Esophagus muscularis mucosa (tissue), 4 donors: ENCODE measurements around the gene EBF3. TPM values are rescaled to one million over a fixed set of nuclear protein-coding genes. Genes with fewer than 3 reads are reported as not detected.

ENCODE experiments used
- DNase-seq: peaks from one replicate; pipeline ENCODE4 v3.0.0-alpha.2; 2017; ENCODE audit errors: extremely low spot score
- H3K27ac ChIP-seq, 4 donors: fragments of 200-600 bp; sonication (generic); replicated peaks in 1 of 4; 1 replicate in 3 of 4; 2 replicates in 1 of 4; pipeline ENCODE4 v1.5.1; 2016 to 2019; ENCODE audit warnings: mild to moderate bottlenecking in 1 of 4
- H3K27me3 ChIP-seq, 4 donors: fragments of 200-600 bp; sonication (generic); one replicate each; pipeline versions ENCODE4 v1.5.1 to v1.6.0; 2016 to 2019
- H3K36me3 ChIP-seq, 4 donors: fragments of 200-600 bp; sonication (generic); one replicate each; pipeline ENCODE4 v1.5.1; 2016 to 2019
- H3K4me1 ChIP-seq, 4 donors: fragments of 200-600 bp; sonication (generic); one replicate each; pipeline ENCODE4 v1.5.1; 2016 to 2019
- H3K4me3 ChIP-seq, 4 donors: fragments of 200-600 bp; sonication (generic); 1 replicate in 2 of 4; 2 replicates in 2 of 4; pipeline ENCODE4 v1.5.1; 2016 to 2019; ENCODE audit warnings: mild to moderate bottlenecking in 4 of 4, moderate library complexity in 1 of 4
- H3K9me3 ChIP-seq, 4 donors: fragments of 200-600 bp; sonication (generic); 1 replicate in 3 of 4; 2 replicates in 1 of 4; pipeline ENCODE4 v1.5.1; 2016 to 2019
- CTCF ChIP-seq, 3 experiments: fragments of 200-600 bp in 2 of 3; fragments of 450-650 bp in 1 of 3; sonication (generic) in 2 of 3; IDR thresholded peaks; one replicate each; pipeline ENCODE4 v1.5.1; 2017 to 2019; ENCODE audit warnings: antibody characterized with exemption in 3 of 3, mild to moderate bottlenecking in 2 of 3, moderate library complexity in 1 of 3
- EP300 ChIP-seq: sonication (generic); formaldehyde crosslinking; IDR thresholded peaks from one replicate; pipeline ENCODE4 v1.6.1; 2017; ENCODE audit warnings: antibody characterized with exemption
- POLR2A ChIP-seq: fragments of 450-650 bp; IDR thresholded peaks from one replicate; pipeline ENCODE4 v1.6.1; 2017; ENCODE audit warnings: antibody characterized with exemption, moderate library complexity, mild to moderate bottlenecking, low read depth
- POLR2AphosphoS5 ChIP-seq, 2 donors: sonication (generic); formaldehyde crosslinking; IDR thresholded peaks; one replicate each; pipeline ENCODE4 v1.6.1; 2017; ENCODE audit warnings: antibody characterized with exemption in 2 of 2
- WGBS: methylation state at CpG from one replicate; pipeline ENCODE4 v1.1.5; 2018; 5-methylcytosine and 5-hydroxymethylcytosine counted together
- intact Hi-C: fragments of 100-400 bp; cut with DNase I; formaldehyde crosslinking; loops from one replicate; pipeline ENCODE4 v1.15.1; 2023
- total RNA-seq, 4 donors: library from RNA; depleted of rRNA; stranded (reverse); fragments of >200 nt; gene quantifications; one replicate each; pipeline versions ENCODE4 v1.1.0 to v1.2.1, GENCODE V29; 2016

EBF3 gene
- total RNA-seq, 4 donors from 2014 or later: 2.9 to 7.3 (median 5.2) TPM

- TF ChIP-seq EP300 (no peak), POLR2AphosphoS5 (IDR thresholded peaks at IDR 0.05) (no peak), CTCF (IDR thresholded peaks at IDR 0.05) (no peak), POLR2A (no peak)
- Histone ChIP-seq H3K36me3 (peaks cover 0 to 15% (median 8%) of the 10 kb centered on the region in 4 donors), H3K27ac (no peak overlapping the region), H3K4me3 (no peak overlapping the region), H3K9me3 (no peaks in the 10 kb centered on the region), H3K4me1 (no peaks in the 10 kb centered on the region), H3K27me3 (no peaks in the 10 kb centered on the region)
- intact Hi-C loops: no loop called here
- DNase-seq: no peak
- 83% methylated on average over 15 of the region's 15 CpGs for WGBS
Measured at GRCh38 chr10:129833994-129834739, 129.9 kb downstream of the EBF3 start.

DNA sequence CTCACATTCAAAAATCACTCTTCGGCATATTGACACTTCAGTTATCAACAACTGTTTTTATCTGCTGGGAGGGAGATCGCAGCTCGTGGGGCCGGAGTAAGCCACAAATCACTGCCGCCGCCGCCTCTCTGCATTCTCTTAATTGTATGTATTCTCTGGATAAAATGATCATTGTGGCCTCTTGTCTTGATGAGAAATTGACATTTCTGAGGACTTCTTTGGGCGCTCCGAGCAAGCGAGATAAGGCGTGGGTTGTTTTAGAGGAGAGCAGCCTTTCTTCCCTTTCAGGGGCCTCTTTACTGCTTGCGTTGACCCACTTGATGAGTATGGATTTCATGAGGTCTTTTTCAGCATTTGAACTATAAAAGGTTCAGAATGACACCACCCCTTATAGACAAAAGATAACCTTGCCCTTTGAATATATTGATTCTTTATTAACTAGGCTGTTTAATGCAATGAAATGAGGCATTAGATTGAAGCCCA is 130.6 kb downstream of the EBF3 start:
- Histone ChIP-seq H3K27ac (no peak overlapping the region), H3K27me3 (no peaks in the 10 kb centered on the region), H3K9me3 (no peaks in the 10 kb centered on the region), H3K4me1 (no peaks in the 10 kb centered on the region), H3K36me3 (peaks cover 0 to 8% (median 4%) of the 10 kb centered on the region in 4 donors), H3K4me3 (no peak overlapping the region)
- TF ChIP-seq POLR2AphosphoS5 (IDR thresholded peaks at IDR 0.05) (no peak), EP300 (no peak), CTCF (IDR thresholded peaks at IDR 0.05) (no peak), POLR2A (no peak)
- 93% methylated on average over 12 of the region's 12 CpGs for WGBS
- intact Hi-C loops: no loop called here
- DNase-seq: no peak

GRCh38 chr10:129832573-129833467 is 131.3 kb downstream of the EBF3 start:
- 84% methylated on average over 22 of the region's 22 CpGs for WGBS
- TF ChIP-seq POLR2AphosphoS5 (IDR thresholded peaks at IDR 0.05): no peak
- TF ChIP-seq EP300: no peak
- no peak for TF ChIP-seq POLR2A
- no peak for TF ChIP-seq CTCF (IDR thresholded peaks at IDR 0.05)

DNA sequence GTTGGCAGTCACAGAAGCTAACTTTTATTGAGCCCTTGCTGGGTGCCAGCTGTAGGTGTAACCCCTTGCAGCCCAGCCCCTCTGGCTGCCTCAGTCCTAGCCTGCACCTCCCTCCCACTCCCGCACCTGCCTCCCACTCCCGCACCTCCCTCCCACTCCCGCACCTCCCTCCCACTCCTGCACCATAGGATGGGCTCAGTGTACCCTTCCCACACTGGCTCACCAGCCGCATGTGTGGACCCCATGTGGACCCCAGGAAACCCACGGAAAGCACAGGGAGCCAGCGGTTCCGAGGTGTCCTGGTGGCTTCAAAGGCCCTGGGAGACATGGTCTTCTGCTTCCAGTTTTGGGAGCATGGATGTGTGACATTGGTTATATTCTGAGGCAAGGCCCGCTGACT is 132.9 kb downstream of the EBF3 start:
- intact Hi-C loops: no loop called here
- H3K36me3 ChIP-seq: no peaks in the 10 kb centered on the region
- WGBS: 84% methylated on average over 8 of the region's 8 CpGs
- H3K27ac ChIP-seq: no peak overlapping the region
- DNase-seq: no peak
- H3K9me3 ChIP-seq: no peaks in the 10 kb centered on the region
- H3K4me1 ChIP-seq: no peaks in the 10 kb centered on the region
- no peak overlapping the region for H3K4me3 ChIP-seq
- TF ChIP-seq POLR2A (no peak), CTCF (IDR thresholded peaks at IDR 0.05) (no peak), POLR2AphosphoS5 (IDR thresholded peaks at IDR 0.05) (no peak), EP300 (no peak)
- no peaks in the 10 kb centered on the region for H3K27me3 ChIP-seq

More at GRCh38 chr10:129832573-129833467, 131.3 kb downstream of the EBF3 start:
- Histone ChIP-seq H3K27me3 (no peaks in the 10 kb centered on the region), H3K9me3 (no peaks in the 10 kb centered on the region), H3K36me3 (peaks cover 0 to 2% (median under 1%) of the 10 kb centered on the region in 4 donors), H3K4me3 (no peak overlapping the region), H3K27ac (no peak overlapping the region), H3K4me1 (no peaks in the 10 kb centered on the region)
- no peak for DNase-seq
- intact Hi-C loops: no loop called here
